ENCODE results near the gene BICDL2. TPM values are rescaled to one million over a fixed set of nuclear protein-coding genes. Genes with fewer than 3 reads are reported as not detected.
A peak's percentile ranks its signal among the peaks of the same experiment; 100 is the strongest.

Gene BICDL2
- total RNA-seq, 1 donor from 2014 or later = not detected

GRCh38 chr16:2985893-2986355 lies 50.8 kb downstream of the BICDL2 start:
- no peak for DNase-seq (ENCODE audit: low read depth in 2 of 2)

- DNase-seq (ENCODE audit: low read depth in 2 of 2) = no peak
Measured at GRCh38 chr16:2985462-2985861, 51.3 kb downstream of the BICDL2 start.

DNA sequence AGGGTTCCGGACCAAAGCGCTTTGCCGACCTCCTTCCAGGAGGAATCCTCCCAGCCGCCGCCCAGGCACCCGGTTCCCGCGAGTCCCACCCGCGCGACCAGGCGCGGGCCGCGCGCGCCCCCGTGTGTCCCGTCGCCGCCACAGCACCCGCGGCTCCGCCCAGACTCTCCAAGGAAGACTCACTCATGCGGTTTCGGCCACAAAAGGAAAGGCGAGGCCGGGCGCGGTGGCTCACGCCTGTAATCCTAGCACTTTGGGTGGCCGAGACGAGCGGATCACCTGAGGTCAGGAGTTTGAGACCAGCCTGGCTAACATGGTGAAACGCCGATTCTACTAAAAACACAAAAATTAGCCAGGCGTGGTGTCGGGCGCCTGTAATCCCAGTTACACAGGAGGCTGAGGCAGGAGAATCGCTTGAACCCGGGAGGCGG lies 53.0 kb downstream of the BICDL2 start:
- peak; percentile 56 to 73 for DNase-seq (ENCODE audit: low read depth in 2 of 2)

GRCh38 chr16:2982402-2982801 lies 54.3 kb downstream of the BICDL2 start:
- DNase-seq (ENCODE audit: low read depth in 2 of 2) = no peak

- DNase-seq (ENCODE audit: low read depth in 2 of 2) = no peak
Measured at GRCh38 chr16:2981899-2982250, 54.9 kb downstream of the BICDL2 start.

- no peak for DNase-seq (ENCODE audit: low read depth in 2 of 2)
Measured at GRCh38 chr16:2981177-2981898, 55.4 kb downstream of the BICDL2 start.

GRCh38 chr16:2980227-2981176 lies 56.2 kb downstream of the BICDL2 start, which contains the start of gene PKMYT1:
Gene PKMYT1 (minus strand): TSS chr16:2980446. CDS start chr16:2979657, 789 bp downstream.
- DNase-seq (ENCODE audit: low read depth in 2 of 2) = peak; percentile 86 to 91

GRCh38 chr16:2979669-2980226 lies 57.0 kb downstream of the BICDL2 start:
- no peak for DNase-seq (ENCODE audit: low read depth in 2 of 2)

Other genes with a start within 250 kb of the BICDL2 start
- gene PRSS33, start 249.4 kb downstream of the BICDL2 start, total RNA-seq = not detected in 2 replicates
- gene PRSS41, start 238.5 kb downstream of the BICDL2 start, total RNA-seq = not detected in 2 replicates
- gene PRSS21, start 219.7 kb downstream of the BICDL2 start, total RNA-seq = 0.40 and 2.2 TPM in 2 replicates
- gene ZG16B, start 206.6 kb downstream of the BICDL2 start, total RNA-seq = 0.65 TPM in 1 of 2 replicates, not detected in the other
- not detected in 2 replicates for gene PRSS22, start 178.8 kb downstream of the BICDL2 start, total RNA-seq
- 28.3 and 32.1 TPM in 2 replicates for gene FLYWCH2, start 153.7 kb downstream of the BICDL2 start, total RNA-seq
- gene FLYWCH1, start 125.0 kb downstream of the BICDL2 start, total RNA-seq = 17.7 and 17.9 TPM in 2 replicates
- not detected in 2 replicates for gene KREMEN2, start 72.7 kb downstream of the BICDL2 start, total RNA-seq
- 2.6 and 4.1 TPM in 2 replicates for gene PAQR4, start 67.6 kb downstream of the BICDL2 start, total RNA-seq
- 0.99 and 2.0 TPM in 2 replicates for gene PKMYT1, start 56.5 kb downstream of the BICDL2 start, total RNA-seq
- not detected in 2 replicates for gene CLDN9, start 24.0 kb downstream of the BICDL2 start, total RNA-seq
- not detected in 2 replicates for gene CLDN6, start 18.8 kb downstream of the BICDL2 start, total RNA-seq
- 44.2 and 54.8 TPM in 2 replicates for gene TNFRSF12A, start 16.6 kb downstream of the BICDL2 start, total RNA-seq
- gene HCFC1R1, start 13.0 kb downstream of the BICDL2 start, total RNA-seq = 4.6 and 6.1 TPM in 2 replicates
- 17.2 and 18.3 TPM in 2 replicates for gene THOC6, start 12.9 kb downstream of the BICDL2 start, total RNA-seq
- under 0.01 TPM in 2 replicates for gene MMP25, start 9.6 kb upstream of the BICDL2 start, total RNA-seq
- gene IL32, start 28.7 kb upstream of the BICDL2 start, total RNA-seq = 26.2 and 36.6 TPM in 2 replicates
- gene ZSCAN10, start 62.4 kb upstream of the BICDL2 start, total RNA-seq = under 0.01 TPM in 1 of 2 replicates, not detected in the other
- gene ZNF205, start 75.6 kb upstream of the BICDL2 start, total RNA-seq = 12.3 and 12.6 TPM in 2 replicates
- gene ZNF213, start 98.1 kb upstream of the BICDL2 start, total RNA-seq = 2.8 and 3.2 TPM in 2 replicates
- gene OR1F1, start 151.3 kb upstream of the BICDL2 start, total RNA-seq = not detected in 2 replicates
- gene ZNF200, start 198.2 kb upstream of the BICDL2 start, total RNA-seq = 7.0 and 10.1 TPM in 2 replicates
- not detected in 2 replicates for gene MEFV, start 219.7 kb upstream of the BICDL2 start, total RNA-seq
- 28.5 and 43.5 TPM in 2 replicates for gene ZNF263, start 246.5 kb upstream of the BICDL2 start, total RNA-seq

Data from lung microvascular endothelial cell (primary cell).